ENCODE measurements around the gene CYFIP1. TPM values are rescaled to one million over a fixed set of nuclear protein-coding genes. Genes with fewer than 3 reads are reported as not detected.

The CYFIP1 gene
- total RNA-seq, 1 experiment from 2014 or later = 112 TPM

DNA sequence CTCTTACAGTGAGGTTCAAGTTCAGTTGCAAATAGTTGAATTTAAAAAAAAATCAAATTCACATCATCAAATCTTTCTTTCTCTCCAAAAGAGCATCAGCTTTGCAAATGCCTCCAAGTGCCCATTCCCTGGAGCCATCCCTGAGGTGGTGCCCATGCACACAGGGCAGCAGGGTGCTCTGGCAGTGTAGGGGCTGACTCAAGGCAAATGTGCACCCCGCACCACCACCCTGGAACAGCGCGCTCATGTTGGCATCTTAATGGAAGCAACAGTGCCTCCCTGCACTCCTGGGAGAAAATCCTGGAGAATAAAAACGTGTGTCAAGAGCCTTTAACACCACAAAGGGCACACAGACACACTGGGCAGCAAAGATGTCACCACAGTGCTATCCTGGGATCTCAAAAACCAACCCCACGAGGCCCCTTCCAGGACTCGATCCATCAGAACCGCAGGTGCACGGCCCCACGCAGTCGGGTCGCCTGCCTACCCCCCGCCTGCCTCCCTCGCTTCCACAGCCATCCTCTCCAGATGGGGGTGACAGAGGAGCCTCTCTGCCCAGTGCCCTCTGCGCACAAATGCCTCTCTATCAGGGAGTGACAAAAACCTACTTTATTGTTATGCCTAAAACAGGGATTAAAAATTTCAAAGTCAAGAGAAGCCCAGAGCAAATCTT, 90.9 kb downstream of the CYFIP1 start:
- TF ChIP-seq, protein P1, sequence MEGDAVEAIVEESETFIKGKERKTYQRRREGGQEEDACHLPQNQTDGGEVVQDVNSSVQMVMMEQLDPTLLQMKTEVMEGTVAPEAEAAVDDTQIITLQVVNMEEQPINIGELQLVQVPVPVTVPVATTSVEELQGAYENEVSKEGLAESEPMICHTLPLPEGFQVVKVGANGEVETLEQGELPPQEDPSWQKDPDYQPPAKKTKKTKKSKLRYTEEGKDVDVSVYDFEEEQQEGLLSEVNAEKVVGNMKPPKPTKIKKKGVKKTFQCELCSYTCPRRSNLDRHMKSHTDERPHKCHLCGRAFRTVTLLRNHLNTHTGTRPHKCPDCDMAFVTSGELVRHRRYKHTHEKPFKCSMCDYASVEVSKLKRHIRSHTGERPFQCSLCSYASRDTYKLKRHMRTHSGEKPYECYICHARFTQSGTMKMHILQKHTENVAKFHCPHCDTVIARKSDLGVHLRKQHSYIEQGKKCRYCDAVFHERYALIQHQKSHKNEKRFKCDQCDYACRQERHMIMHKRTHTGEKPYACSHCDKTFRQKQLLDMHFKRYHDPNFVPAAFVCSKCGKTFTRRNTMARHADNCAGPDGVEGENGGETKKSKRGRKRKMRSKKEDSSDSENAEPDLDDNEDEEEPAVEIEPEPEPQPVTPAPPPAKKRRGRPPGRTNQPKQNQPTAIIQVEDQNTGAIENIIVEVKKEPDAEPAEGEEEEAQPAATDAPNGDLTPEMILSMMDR (conservative IDR thresholded peaks at IDR 0.05; ENCODE audit: low read depth, low read length) = no peak
- no peak for TF ChIP-seq EZH2 (IDR thresholded peaks at IDR 0.05; ENCODE audit: borderline replicate concordance, low read depth, low read length, poor library complexity, severe bottlenecking)
- no TSS peak for BruUV-seq (replicated peaks)
- POLR2A ChIA-PET (ENCODE audit: low non-redundant PET) = no interaction called here

DNA sequence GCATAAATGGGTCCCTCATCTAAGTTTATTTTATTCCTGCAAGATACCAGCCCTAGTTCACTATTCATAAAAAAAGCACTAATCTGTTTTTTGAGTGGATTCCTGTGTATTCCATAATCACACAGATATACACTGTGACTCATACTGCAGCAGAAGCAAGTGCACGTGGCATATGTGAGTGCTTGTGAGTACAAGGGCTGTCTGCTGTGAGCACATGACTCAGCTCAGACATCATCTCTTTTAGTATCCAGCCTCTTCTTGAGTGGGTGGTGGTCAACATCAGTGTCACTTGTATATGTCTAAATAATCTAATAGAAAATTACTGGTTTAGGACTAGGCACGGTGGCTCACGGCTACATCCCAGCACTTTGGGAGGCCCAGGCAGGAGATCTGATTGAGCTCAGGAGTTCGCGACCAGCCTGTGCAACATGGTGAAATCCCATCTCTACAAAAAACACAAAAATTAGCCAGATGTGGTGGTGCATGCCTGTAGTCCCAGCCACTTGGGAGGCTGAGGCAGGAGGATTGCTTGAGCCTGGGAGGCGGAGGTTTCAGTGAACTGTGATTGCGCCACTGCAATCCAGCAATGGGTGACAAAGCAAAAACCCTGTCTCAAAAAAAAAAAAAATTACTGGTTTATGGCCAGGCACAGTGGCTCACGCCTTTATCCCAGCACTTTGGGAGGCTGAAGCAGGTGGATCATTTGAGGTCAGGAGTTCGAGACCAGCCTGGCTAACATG, 91.9 kb downstream of the CYFIP1 start:
- peak; percentile 37 for DNase-seq (ENCODE audit: low spot score)
- H3K9me3 ChIP-seq (ENCODE audit: low read depth, low read length, poor library complexity, severe bottlenecking) = no peaks in the 10 kb centered on the region
- intact Hi-C loops (cut with micrococcal nuclease; ENCODE audit: unreplicated experiment) = loop anchor here (5.0 to 10.0 kb wide), 2 partner anchors 41 to 103 kb away; partner anchors contain the start of gene NIPA1
- no TSS peak for BruUV-seq (replicated peaks)
- H3K27ac ChIP-seq (ENCODE audit: low read depth, low read length, poor library complexity, severe bottlenecking) = no peak overlapping the region
- H3K4me1 ChIP-seq (ENCODE audit: insufficient read depth, low read length, poor library complexity, severe bottlenecking) = no peaks in the 10 kb centered on the region
- CTCF ChIA-PET = no interaction called here
- no peak overlapping the region for H3K4me3 ChIP-seq (ENCODE audit: low read depth, low read length, poor library complexity, severe bottlenecking)
- no peaks in the 10 kb centered on the region for H3K36me3 ChIP-seq (ENCODE audit: insufficient read depth, low read length, poor library complexity, severe bottlenecking)
- POLR2A ChIA-PET (ENCODE audit: low non-redundant PET) = no interaction called here
- H3K27me3 ChIP-seq (replicated peaks; ENCODE audit: insufficient read depth, low read depth, low read length, poor library complexity) = no peaks in the 10 kb centered on the region
- TF ChIP-seq, protein P1 (conservative IDR thresholded peaks at IDR 0.05; ENCODE audit: low read depth, low read length) = no peak
- TF ChIP-seq EZH2 (IDR thresholded peaks at IDR 0.05; ENCODE audit: borderline replicate concordance, low read depth, low read length, poor library complexity, severe bottlenecking) = no peak

More for the DNA sequence above, 90.9 kb downstream of the CYFIP1 start:
- H3K36me3 ChIP-seq (ENCODE audit: insufficient read depth, low read length, poor library complexity, severe bottlenecking) = peaks cover 2% of the 10 kb centered on the region
- CTCF ChIA-PET = no interaction called here
- H3K9me3 ChIP-seq (ENCODE audit: low read depth, low read length, poor library complexity, severe bottlenecking) = no peaks in the 10 kb centered on the region
- DNase-seq (ENCODE audit: low spot score) = no peak
- no peaks in the 10 kb centered on the region for H3K27me3 ChIP-seq (replicated peaks; ENCODE audit: insufficient read depth, low read depth, low read length, poor library complexity)
- H3K4me1 ChIP-seq (ENCODE audit: insufficient read depth, low read length, poor library complexity, severe bottlenecking) = no peaks in the 10 kb centered on the region
- intact Hi-C loops (cut with micrococcal nuclease; ENCODE audit: unreplicated experiment) = loop anchor here (5.0 to 10.0 kb wide), 2 partner anchors 42 to 104 kb away; partner anchors contain the start of gene NIPA1
- no peak overlapping the region for H3K27ac ChIP-seq (ENCODE audit: low read depth, low read length, poor library complexity, severe bottlenecking)
- H3K4me3 ChIP-seq (ENCODE audit: low read depth, low read length, poor library complexity, severe bottlenecking) = no peak overlapping the region

DNA sequence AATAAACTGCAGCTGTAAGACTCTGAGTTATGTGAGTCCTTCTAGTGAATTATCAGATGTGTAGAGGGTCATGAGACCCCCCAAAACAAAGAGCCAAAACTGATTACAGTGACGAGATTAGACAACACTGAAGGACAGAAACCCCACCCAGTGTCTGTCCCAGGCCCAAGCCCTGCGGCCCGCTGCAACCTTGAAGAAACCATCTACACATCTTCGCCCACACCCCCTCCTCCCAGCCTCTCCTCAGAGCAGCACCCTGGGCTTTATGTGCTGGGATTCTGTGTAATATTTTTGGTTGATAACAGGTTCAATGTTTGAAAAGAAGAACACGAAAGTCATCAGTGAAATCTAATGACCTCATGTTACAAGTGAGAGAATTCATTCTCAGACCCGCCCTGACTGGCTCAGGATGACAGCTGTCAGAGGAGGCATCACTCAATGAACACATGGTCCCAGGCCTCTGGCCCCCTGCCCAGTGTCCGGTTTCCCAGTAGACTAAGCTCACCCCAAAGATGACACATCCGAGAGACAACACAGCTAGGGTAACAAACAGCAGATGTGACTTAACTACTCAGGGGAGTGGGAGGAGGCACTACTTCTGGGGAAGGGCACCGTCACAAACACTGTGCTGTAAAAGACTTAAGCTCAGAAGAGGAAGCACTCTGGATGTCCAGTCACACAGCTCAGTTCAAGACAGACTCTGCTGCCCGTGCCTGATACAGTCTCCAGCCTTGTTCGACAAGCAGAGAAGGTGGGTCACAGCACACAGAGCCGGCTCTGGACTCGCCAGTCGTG, 92.8 kb downstream of the CYFIP1 start:
- Histone ChIP-seq H3K4me3 (ENCODE audit: low read depth, low read length, poor library complexity, severe bottlenecking) (no peak overlapping the region), H3K27me3 (replicated peaks; ENCODE audit: insufficient read depth, low read depth, low read length, poor library complexity) (no peaks in the 10 kb centered on the region), H3K27ac (ENCODE audit: low read depth, low read length, poor library complexity, severe bottlenecking) (no peak overlapping the region), H3K9me3 (ENCODE audit: low read depth, low read length, poor library complexity, severe bottlenecking) (no peaks in the 10 kb centered on the region), H3K4me1 (ENCODE audit: insufficient read depth, low read length, poor library complexity, severe bottlenecking) (no peaks in the 10 kb centered on the region), H3K36me3 (ENCODE audit: insufficient read depth, low read length, poor library complexity, severe bottlenecking) (peaks cover 3% of the 10 kb centered on the region)
- intact Hi-C loops (cut with micrococcal nuclease; ENCODE audit: unreplicated experiment) = loop anchor here (5.0 to 10.0 kb wide), 2 partner anchors 40 to 103 kb away; partner anchors contain the start of gene NIPA1
- BruUV-seq (replicated peaks) = no TSS peak
- CTCF ChIA-PET = no interaction called here
- TF ChIP-seq EZH2 (IDR thresholded peaks at IDR 0.05; ENCODE audit: borderline replicate concordance, low read depth, low read length, poor library complexity, severe bottlenecking) = no peak
- TF ChIP-seq, protein P1 (conservative IDR thresholded peaks at IDR 0.05; ENCODE audit: low read depth, low read length) = no peak
- DNase-seq (ENCODE audit: low spot score) = no peak
- POLR2A ChIA-PET (ENCODE audit: low non-redundant PET) = no interaction called here
